Amniotic epithelial cell (primary cell): ENCODE measurements around the gene TNS3.
"Not testable (repeated sequence)": the region's sequence is repeated elsewhere in the genome, so short reads cannot be mapped to it uniquely, and the experiment has no call there.

Experiments
- DNase-seq: peaks from one replicate; pipeline ENCODE4 v3.0.0-alpha.2; 2010; ENCODE audit warnings: low read depth

Gene TNS3

DNA sequence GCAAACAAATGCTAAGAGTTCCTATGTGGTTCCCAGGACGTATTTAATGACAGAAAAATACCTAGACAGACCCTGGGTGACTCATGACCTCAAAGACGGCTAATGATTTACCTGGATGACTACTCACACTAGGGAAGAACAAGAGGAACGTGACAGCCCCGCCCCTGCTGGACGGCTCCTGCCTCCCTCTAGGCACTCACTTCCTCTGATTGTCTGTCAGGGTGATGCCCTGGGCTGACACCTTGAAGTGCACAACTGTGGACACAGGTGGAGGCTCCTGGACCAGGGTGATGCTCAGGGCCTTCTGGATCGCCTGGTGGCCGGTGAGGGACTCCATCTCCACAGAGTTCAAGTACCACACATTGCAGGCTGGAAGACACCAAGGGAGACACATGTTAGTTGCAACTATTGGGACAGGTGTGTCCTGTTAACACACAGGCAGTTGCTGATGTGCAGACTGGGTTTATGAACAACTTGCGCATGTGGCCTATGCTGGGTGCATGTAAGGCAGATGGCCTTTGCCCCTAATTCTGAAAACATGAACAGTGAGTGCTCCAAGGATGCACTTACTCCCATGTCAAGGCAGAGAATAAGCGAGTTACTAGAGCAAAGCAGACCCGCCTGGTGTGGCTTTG lies 298.3 kb downstream of the TNS3 start:
- DNase-seq, result no peak

DNA sequence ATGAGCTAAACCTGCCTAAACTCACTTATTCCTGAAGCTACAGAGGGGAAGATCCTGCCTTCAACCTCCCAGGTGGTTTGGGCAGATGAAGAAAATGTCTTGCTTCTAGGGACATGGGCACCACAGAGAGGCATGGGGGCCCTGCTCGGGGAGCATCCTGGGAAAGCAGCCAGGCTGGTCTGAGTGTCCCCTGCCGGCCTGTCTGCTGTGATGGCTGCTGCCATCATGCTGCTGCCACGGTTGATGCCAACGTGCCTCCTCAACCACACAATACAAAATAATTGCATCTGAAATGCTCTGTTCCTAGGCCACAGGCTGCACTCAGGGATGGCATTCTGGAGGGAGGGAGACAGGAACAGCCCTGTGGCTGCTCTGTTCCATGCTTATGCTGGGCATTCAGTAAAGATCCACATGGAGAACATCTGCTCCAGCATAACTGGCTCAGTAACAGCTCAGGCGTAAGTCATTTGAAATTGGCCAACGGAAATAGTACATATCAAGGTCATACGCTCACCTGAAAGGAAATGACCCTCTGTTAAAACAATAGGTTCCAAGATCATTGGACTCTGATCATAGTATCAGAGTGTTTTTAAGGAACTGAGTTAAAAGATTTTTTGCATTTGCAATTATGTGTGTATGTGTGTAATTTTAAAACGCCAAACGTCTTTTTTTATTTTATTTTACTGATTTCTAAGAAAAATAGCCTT lies 299.0 kb downstream of the TNS3 start:
- no peak for DNase-seq

GRCh38 chr7:47281966-47282643 lies 299.8 kb downstream of the TNS3 start:
- no peak for DNase-seq

DNA sequence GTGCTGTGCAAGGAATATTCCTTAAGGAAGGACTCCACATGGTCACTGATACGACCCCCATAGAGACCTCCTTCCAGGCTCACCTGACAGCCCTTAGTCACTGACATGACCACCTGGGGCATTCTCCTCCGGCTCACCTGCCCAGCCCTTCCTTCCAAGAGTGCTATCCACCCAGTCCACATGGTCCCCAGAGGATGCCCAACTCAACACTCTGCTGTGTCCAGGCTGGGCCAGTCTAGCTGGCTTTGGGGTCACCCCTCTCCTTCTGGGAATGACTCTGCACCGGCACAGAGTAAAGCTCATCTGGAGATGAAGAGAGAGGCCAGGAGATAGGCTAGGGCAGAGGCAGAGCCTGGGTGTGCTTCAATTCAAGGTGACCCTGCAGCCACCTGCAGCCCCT lies 300.8 kb downstream of the TNS3 start:
- DNase-seq, result no peak

DNA sequence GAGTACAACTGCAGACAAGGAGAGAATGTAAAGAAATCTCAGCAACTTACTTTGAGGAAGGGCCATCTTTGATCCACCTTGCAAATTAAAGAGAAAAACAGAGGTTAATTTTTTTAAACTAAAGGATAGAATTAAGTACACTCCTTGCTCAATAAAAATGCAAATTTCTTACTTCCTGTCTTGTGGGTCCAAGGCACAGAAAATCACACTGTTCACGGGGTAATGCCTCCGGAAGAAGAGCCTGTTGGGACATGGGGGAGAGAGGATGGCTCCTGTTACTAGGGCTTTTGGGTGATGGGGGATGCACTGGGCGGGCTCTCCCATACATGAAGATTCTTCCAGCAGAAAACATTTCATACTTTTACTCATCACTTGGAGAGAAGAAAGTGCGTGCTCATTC lies 301.8 kb downstream of the TNS3 start:
- no peak for DNase-seq

DNA sequence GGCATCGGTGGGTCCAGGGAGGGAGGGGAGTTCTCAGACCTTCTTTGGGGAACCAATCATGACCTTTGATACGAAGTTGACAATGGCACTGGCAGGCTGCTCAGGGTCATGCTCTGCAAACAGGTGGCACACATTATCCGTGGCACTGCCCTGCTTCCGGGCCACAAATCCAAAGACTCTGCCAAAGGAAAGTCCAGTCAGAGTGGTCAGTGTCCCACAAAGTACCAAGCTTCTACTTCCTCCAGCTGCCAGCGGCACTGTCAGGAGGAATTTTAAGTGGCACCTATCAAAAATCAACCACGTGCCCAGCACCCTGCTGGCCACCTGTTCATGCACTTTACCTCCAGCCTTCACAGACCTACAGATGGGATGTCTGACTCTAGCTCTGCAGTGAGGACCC lies 303.9 kb downstream of the TNS3 start:
- DNase-seq, result no peak

GRCh38 chr7:47277321-47277781 lies 304.6 kb downstream of the TNS3 start:
- no peak for DNase-seq

DNA sequence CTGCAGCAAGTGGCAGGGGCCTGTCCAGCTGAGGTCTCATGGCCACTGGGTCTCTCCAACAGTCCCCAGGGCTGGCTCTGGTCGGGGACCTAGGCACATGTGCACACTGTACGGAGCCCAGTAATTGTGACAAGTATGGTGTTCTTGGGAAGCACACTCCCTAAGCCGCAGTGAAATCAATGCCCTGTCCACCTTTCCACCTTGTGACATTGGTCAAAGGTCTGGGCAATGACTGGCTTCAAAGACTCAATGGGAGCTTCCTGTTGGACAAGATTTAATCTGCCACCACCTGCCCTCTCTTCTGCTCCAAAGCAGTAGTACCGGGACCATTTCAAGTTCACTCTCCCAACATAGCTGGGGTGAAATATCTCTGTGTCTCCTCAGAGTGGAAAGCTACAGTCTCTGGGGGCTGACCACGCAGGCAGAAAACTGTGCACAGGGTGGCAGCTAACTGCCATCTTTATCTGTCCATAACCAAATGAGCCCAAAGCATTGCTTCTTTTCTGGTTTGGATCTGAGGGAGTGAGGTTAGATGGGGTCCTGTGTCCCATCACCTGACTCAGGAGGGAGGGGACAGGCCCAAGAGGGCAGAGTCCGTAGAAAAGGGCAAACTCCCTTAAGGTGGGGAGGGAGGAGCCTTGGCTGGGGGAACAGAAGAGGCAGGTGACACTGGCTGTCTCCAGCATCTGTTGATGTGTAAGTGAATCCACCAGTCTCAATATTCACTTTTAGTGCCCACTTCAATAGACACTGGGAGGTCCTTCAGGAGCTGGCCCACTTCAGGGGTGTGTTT lies 307.7 kb downstream of the TNS3 start:
- no peak for DNase-seq

GRCh38 chr7:47273088-47273487 lies 308.8 kb downstream of the TNS3 start:
- no peak for DNase-seq

- peak; percentile 49 for DNase-seq
These were observed 310.2 kb downstream of the TNS3 start for GRCh38 chr7:47271749-47272148.

DNA sequence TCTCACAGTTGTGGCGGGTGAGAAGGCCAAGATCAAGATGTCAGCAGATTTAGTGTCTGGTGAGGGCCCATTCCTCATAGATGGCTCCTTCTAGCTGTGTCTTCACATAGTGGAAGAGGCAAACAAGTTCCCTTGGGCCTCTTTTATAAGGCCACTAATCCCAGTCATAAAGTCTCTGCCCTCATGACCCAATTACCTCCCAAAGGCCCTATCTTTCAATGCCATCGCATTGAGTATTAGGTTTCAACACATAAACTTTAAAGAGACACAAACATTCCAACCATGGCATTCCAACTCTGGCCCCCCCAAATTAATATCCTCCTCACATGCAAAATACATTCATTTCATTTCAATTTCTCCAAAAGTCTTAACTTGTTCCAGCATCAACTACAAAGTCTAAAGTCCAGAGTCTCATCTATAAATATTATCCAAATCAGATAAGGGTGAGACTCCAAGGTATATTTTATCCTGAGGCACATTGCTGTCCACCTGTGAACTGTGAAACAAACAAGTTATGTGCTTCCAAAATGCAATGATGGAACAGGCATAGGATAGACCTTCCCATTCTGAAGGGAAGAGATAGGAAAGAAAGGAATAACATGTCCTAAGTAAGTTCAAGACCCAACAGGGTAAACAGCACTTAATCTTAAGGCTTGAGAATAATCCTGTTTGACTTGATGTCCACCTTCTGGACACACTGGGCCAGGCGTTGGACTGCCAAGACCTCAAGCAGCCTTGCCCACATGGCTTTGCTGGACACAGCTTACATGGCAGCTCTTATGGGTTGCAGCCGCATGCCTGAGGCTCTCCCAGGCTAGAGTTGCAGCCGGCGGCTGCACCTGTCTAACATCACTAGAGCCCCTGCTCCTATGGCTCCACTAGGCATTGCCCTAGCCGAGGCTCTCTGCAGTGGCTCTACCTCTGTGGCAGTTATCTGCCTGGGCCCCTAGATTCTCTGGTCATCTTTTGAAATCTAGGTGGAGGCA lies 312.8 kb downstream of the TNS3 start:
- no peak for DNase-seq

DNA sequence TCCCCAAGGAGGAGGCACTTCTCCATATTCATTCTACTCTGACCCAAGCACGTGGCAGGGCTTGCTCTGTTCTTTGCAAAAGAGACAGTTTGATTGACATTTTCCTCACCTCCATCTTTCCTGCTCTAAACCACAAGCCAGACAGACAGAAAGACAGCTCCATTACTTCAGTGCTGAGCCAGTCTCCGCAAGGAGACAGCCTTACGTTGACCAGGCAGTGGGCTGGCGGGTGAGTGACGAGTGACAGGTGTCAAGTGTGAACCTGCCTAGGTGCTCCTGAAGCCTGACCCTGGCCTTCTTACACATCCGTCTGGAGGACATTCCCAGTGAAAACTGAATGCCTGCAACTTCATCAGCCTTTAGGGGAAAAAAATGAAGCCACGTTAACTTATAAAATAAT lies 314.6 kb downstream of the TNS3 start:
- DNase-seq, result no peak

- no peak for DNase-seq
These were observed 315.1 kb downstream of the TNS3 start for GRCh38 chr7:47266799-47267198.

GRCh38 chr7:47266131-47266706 lies 315.7 kb downstream of the TNS3 start:
- DNase-seq, result peak; percentile 61

DNA sequence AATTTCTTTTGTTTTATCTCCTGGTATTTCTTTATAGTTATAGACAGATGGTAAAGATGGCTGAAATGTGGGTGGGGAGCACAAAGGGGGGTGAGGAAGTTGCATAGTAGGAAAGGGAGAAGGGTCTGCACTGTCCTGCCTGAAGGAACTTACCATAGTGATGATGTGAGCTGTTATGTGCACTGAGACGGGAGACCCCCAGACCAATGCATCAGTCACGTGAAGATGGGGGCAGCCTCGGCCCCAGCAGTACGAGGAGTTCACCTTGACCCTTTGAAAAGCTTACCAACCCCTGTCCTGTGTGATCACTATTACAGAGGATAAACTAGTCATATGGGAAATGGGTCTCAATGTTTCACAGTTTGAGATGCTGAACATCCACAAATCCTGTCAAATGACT lies 316.3 kb downstream of the TNS3 start:
- no peak for DNase-seq

- peak; percentile 62 for DNase-seq
These were observed 317.8 kb downstream of the TNS3 start for GRCh38 chr7:47264021-47264651.

DNA sequence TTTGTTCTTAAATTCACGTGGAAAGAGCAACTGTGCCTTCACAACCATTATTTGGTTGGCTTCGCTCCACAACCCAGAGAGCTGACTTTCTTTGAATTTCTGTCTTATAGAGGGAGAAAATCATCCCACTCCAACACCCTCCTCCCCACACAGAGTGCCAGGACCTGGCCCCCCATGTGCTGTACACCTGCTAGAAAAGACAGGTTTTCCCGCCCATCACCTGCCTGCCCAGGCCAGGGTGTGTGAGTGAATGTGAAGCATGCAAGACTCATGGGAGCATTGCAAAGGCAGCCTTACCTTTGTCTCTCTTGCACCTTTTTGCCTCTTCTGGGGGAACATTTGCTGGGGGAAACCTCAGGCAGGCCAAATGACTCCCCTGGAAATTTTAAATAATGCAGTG lies 319.0 kb downstream of the TNS3 start:
- no peak for DNase-seq

GRCh38 chr7:47262160-47262559 lies 319.8 kb downstream of the TNS3 start:
- DNase-seq, result not testable (repeated sequence)

DNA sequence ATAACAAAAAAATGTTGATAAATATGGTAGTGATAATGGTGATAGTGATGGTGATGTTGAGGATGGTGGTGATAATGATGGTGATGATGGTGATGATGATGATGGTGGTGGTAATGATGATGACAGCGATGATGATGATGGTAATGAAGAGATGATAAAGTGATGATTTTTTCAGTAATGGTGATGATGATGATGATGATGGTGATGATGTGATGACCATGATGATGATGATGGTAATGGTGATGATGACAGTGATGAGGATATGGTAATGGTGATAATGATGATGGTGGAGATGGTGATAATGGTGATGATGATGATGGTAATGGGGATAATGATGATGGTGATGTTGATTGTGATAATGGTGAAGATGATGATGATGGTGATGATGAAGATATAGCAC lies 321.6 kb downstream of the TNS3 start:
- DNase-seq, result no peak

GRCh38 chr7:47259682-47260081 lies 322.2 kb downstream of the TNS3 start:
- no peak for DNase-seq
